Activated T-cell treated with anti-CD3 and anti-CD28 coated beads, Interleukin-2, amount 50 U/mL, for 4 hours (primary cell): ENCODE data around the gene CCNI2. TPM values are rescaled to one million over a fixed set of nuclear protein-coding genes. Genes with fewer than 3 reads are reported as not detected.

Experiments
- ATAC-seq, 2 donors: fragments of 200-7000 bp; cut with Tn5 transposase; one replicate each; pipeline ENCODE4 v1.10.0; 2021
- DNase-seq: peaks from one replicate; pipeline ENCODE4 v3.0.0-alpha.2; 2020
- H3K27me3 Mint-ChIP-seq: one replicate; pipeline ENCODE4 v1.8.0; 2021; ENCODE audit warnings: low read depth, mixed read lengths
- H3K36me3 Mint-ChIP-seq: one replicate; pipeline ENCODE4 v1.8.0; 2022; ENCODE audit warnings: mixed read lengths; ENCODE audit not compliant: insufficient read depth
- H3K4me1 Mint-ChIP-seq: one replicate; pipeline ENCODE4 v1.8.0; 2021; ENCODE audit warnings: low read depth, mixed read lengths
- H3K4me3 Mint-ChIP-seq: one replicate; pipeline ENCODE4 v1.8.0; 2021; ENCODE audit warnings: mild to moderate bottlenecking, moderate library complexity, mixed read lengths
- H3K9me3 Mint-ChIP-seq: one replicate; pipeline ENCODE4 v1.8.0; 2021; ENCODE audit warnings: mixed read lengths
- total RNA-seq, 3 donors: library from RNA; stranded (reverse); gene quantifications; one replicate each; pipeline ENCODE4 v1.2.1, GENCODE V29; 2021

The CCNI2 gene
- total RNA-seq, 3 donors from 2014 or later, result 5.2 to 7.7 (median 7.4) TPM

DNA sequence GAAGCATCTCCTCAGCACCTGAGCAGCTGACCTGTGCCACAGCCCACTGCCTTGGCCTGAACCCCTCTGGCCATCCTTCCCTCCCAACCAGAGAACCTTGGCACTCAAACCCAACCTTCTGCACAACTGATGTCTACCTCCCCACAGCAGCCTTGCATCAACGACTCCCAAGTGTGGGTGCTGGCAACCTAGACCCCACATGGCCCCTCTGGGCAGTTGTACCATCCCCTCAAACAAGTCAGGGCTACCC lies 19.5 kb downstream of the CCNI2 start:
- H3K27me3 Mint-ChIP-seq, result no peaks in the 10 kb centered on the region
- DNase-seq (no peak), ATAC-seq (no peak)
- no peaks in the 10 kb centered on the region for H3K9me3 Mint-ChIP-seq
- H3K36me3 Mint-ChIP-seq, result no peaks in the 10 kb centered on the region
- no peak overlapping the region for H3K4me3 Mint-ChIP-seq
- no peaks in the 10 kb centered on the region for H3K4me1 Mint-ChIP-seq

DNA sequence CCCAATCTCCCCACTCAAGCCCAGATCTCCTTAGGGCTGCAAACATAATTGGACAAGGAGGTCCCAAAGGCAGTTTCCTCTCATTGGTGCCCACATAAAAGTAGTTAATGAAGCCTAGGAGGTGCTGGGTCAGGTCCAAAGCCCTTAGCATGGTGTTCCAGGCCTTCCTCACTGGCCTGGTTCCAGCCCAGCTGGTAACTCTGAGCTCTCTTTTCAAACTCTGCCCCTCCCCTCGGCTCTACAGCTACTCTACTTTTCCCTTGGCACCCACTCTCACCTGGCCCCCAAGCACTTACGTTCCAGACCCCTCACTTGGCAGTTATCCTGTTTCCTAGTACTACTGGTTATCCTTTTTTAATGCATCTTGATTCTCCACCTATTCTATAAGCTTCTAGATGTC lies 19.9 kb downstream of the CCNI2 start:
- no peaks in the 10 kb centered on the region for H3K4me1 Mint-ChIP-seq
- H3K27me3 Mint-ChIP-seq, result no peaks in the 10 kb centered on the region
- H3K36me3 Mint-ChIP-seq, result no peaks in the 10 kb centered on the region
- no peak for DNase-seq
- no peaks in the 10 kb centered on the region for H3K9me3 Mint-ChIP-seq
- H3K4me3 Mint-ChIP-seq, result no peak overlapping the region
- no peak for ATAC-seq

DNA sequence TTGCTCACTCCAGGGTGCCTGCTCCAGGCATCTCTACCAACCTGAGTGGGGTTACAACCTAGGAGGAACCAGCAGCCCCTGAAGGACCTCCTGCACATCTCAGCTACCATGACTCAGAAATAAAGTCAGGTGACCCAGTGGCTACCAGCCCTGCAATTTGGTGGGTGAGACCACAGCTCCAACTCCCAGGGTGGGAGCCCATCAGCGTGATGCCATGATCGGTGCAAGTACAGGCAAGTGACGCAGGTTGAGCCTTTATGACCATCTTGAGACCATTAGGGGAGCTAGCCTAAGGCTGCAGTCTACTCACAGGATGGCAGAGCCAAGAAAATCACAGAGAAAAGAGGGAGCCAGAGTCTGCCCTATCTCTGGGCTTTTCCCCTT lies 21.3 kb downstream of the CCNI2 start:
- Mint-ChIP-seq H3K27me3 (no peaks in the 10 kb centered on the region), H3K4me1 (no peaks in the 10 kb centered on the region), H3K36me3 (no peaks in the 10 kb centered on the region), H3K9me3 (no peaks in the 10 kb centered on the region), H3K4me3 (no peak overlapping the region)
- no peak for ATAC-seq
- no peak for DNase-seq

DNA sequence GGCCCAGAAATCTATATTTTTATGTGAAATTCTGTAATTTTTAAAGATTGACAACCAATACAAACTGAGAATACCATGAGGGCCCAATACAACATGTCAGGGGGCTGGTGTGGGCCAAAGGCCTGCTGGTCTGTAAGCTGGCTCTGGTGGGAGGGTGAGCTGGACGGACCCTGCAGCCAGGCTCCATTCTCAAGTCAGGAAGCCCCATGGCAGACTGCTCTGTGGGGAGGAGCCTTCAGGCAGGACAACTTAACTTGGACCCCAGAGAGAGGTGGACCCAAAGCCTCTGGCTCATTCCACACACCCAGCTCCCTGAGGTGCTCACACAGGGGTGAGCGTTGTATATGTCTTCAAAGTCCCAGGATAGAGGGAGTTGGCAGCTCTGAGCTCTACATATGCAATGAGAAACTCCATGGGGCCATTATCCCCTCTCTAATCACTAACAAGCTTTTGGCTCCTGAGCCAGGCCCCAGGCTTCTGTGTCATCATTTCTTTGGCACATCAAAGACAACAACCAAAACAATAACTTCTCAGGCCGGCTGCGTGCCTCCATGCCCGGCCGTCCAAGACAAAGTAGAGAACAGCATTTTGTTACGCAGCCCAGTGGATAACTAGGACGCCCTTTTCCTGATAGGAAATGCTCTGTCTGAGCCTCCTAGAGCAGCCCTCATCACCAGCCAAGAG lies 23.4 kb downstream of the CCNI2 start:
- Mint-ChIP-seq H3K9me3 (no peaks in the 10 kb centered on the region), H3K4me3 (no peak overlapping the region), H3K36me3 (no peaks in the 10 kb centered on the region), H3K27me3 (no peaks in the 10 kb centered on the region), H3K4me1 (peaks cover 2% of the 10 kb centered on the region)
- ATAC-seq (no peak), DNase-seq (no peak)

DNA sequence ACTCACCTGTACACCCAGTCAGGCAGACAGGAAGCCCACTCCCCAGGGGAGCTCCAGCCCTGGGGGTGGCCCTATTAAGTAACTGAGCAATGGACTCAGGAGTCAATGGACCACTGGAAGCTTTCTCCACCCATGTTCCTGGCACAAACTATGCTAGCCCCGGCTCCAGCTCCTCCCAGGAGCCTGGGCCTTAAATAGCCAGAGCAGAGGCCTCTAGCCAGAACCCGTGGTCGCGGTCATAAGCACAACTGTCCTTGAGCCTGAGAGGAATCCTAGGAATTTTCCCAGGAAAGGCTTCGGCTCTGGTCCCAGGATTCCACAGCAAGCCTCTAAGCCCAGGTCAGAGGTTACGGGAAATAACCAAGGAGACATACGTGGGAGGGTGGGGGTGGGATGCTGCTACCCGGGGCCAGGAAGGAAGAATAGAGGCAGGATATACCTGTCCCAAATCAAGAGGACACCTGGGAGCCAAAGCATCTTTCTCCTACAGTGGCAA lies 24.3 kb downstream of the CCNI2 start:
- no peak for ATAC-seq
- no peaks in the 10 kb centered on the region for H3K9me3 Mint-ChIP-seq
- no peak overlapping the region for H3K4me3 Mint-ChIP-seq
- H3K4me1 Mint-ChIP-seq, result peaks cover 9% of the 10 kb centered on the region
- no peaks in the 10 kb centered on the region for H3K27me3 Mint-ChIP-seq
- no peak for DNase-seq
- no peaks in the 10 kb centered on the region for H3K36me3 Mint-ChIP-seq

DNA sequence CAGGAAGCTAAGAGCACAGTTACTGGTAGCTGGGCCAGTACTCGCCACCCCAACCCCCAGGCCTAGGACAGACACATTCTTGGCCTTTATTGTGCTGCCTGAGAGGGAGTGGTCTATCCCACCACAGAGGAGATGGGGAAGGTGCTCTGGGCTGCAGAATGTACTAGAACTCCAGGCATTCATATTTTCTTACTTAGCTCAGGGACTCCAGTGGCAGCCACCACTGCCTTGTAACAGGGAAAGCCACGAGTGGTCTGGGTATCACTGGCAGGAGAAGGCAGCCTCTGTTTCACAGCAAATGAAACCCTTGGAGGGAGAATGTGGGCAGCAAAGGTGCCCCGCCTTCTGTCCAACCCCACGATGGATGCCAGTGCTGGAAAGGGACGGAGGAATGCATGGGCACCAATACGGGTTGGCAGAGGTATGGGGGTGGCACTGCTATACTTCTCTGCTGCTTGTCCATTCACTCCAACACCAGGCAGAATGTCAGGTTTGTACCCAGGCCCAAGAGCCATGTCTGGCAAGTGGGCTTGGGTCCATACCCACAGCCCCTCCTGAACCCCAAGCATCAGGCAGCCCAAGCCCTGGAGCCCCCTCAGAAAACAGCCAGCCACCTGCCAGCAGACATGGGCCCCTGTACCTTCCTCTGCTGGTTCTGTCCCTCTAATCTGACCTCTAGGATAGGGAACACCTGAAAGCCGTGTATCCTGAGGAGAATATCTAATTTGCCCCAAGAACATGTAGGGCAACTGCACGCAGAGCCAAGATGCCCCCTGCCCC lies 25.3 kb downstream of the CCNI2 start:
- no peak overlapping the region for H3K4me3 Mint-ChIP-seq
- no peaks in the 10 kb centered on the region for H3K9me3 Mint-ChIP-seq
- no peaks in the 10 kb centered on the region for H3K36me3 Mint-ChIP-seq
- H3K4me1 Mint-ChIP-seq, result peaks cover 9% of the 10 kb centered on the region
- ATAC-seq, result no peak
- no peak for DNase-seq
- H3K27me3 Mint-ChIP-seq, result no peaks in the 10 kb centered on the region

DNA sequence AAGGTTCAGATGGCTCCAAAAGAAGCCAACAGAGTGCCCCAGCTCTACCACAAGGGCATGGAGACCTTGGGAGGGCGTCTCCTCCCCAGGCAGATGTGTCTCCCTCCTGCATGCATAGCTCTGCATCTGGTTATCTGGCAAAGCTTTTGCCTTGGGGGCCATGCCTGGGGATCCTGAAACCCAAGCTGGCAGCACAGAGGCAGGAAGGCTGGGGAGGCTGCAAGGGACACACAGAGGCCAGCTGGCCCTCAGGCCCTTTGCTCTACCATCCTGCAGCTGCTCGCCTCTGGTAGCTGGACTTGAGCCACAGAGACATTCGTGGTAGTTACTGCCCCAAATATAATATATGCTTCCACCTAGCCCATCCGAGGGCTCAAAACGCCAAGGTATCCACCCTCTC lies 25.9 kb downstream of the CCNI2 start:
- ATAC-seq, result no peak
- Mint-ChIP-seq H3K36me3 (no peaks in the 10 kb centered on the region), H3K4me3 (no peak overlapping the region), H3K4me1 (peaks cover 13% of the 10 kb centered on the region), H3K27me3 (peaks cover 1% of the 10 kb centered on the region), H3K9me3 (no peaks in the 10 kb centered on the region)
- DNase-seq, result no peak

DNA sequence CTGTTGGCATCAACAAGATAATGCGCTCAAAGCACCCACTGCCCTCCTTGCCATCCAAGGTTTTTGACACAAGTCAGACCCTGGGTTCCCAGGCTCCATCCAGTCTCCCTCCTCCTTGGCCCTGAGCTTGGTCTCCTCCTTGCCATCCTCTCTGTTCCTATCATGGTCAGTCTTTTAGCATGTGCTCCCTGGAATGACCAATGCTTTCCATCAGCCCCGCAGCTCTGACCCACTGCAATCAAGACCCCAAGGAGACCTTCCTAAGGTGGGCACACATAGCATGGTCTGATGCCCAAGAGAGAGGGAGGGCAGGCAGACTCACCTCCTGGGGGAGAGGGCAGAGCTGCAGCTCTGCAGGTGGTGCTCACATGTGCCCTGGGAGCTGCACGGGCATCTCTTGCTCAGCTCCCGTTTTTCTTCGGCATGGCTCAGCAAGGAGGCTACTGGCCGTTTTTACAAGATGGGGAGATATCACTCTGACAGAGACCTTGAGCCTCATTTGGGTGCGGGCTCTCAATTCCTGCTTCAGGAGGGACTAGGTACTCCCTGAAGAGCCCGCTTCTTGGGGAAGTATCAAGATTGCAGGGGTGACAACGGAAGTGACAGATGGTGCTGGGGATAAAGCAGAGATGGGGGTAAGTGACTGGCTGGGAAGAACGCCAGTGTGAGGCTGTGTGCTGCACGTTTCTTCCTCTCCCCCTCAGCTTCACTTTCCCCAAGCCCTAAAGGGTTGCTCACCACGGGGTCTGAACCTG lies 26.6 kb downstream of the CCNI2 start:
- DNase-seq (no peak), ATAC-seq (no peak)
- Mint-ChIP-seq H3K27me3 (peaks cover 5% of the 10 kb centered on the region), H3K36me3 (no peaks in the 10 kb centered on the region), H3K4me3 (no peak overlapping the region), H3K4me1 (peaks cover 17% of the 10 kb centered on the region), H3K9me3 (no peaks in the 10 kb centered on the region)

DNA sequence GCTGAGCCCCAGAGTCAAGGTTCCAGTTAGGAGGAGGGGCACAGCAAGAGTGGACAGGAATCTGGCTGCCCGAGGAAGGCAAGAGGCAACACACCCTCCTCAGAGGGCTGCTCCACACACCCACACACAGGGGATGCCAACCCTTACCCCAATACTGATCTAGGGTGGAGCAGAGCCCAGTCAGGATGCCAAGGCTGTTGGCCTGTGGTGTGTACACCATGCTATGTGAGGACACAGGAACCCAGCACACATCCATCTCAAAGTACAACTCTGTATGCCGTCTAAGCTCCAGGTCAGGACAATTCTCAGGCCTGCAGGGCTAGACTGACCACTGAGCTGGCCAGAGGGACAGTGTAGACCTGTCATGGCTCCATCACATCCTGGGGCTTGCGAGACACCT lies 27.2 kb downstream of the CCNI2 start:
- peaks cover 17% of the 10 kb centered on the region for H3K4me1 Mint-ChIP-seq
- H3K27me3 Mint-ChIP-seq, result peaks cover 5% of the 10 kb centered on the region

DNA sequence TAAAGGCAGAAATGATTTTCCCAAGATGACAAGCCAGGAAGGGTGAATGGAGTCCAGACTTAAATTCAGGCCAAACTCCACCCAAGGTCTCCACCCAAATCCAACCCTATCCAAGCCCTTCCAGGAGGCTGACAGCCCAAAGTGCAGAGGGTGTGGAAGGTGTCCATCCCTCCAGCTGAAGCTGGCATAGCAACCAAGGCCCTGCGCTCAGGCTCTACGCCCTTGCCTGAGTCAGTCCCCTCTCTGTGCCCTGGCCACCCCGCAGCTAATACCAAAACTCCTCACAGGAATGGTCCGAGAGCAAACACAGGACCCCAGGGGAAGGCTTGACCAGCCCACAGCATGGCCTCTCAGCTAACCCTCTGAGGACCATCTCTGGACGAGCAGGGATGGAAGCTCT lies 27.7 kb downstream of the CCNI2 start:
- ATAC-seq (no peak), DNase-seq (no peak)
- H3K27me3 Mint-ChIP-seq, result peaks cover 8% of the 10 kb centered on the region
- H3K4me1 Mint-ChIP-seq, result peaks cover 17% of the 10 kb centered on the region
- no peaks in the 10 kb centered on the region for H3K9me3 Mint-ChIP-seq
- no peak overlapping the region for H3K4me3 Mint-ChIP-seq
- H3K36me3 Mint-ChIP-seq, result no peaks in the 10 kb centered on the region

More for the DNA sequence above, 27.2 kb downstream of the CCNI2 start:
- no peak for DNase-seq
- Mint-ChIP-seq H3K36me3 (no peaks in the 10 kb centered on the region), H3K4me3 (no peak overlapping the region), H3K9me3 (no peaks in the 10 kb centered on the region)
- no peak for ATAC-seq

DNA sequence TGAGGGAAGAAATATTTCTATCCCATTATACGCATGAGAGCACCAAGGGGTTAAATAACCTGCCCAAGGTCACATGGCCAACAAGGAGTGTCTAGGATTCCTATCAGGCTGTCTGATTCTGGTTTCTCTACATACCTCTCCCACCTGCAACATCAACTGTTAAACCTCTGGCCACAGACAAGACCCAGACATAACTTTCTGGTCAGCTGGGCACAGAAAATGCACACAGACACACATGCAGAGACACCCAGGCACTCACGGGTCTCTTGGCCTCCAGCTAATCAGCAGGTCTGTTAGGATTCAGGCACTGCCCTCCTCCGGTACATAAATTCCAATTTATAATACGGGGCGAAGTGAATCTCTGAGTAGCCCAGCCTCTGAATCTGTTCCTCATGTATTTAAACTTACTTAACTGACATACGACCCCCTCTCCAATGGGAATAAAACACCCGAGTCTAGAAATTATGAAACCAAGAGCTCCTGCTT lies 28.3 kb downstream of the CCNI2 start:
- no peaks in the 10 kb centered on the region for H3K36me3 Mint-ChIP-seq
- H3K4me1 Mint-ChIP-seq, result peaks cover 19% of the 10 kb centered on the region
- H3K27me3 Mint-ChIP-seq, result peaks cover 9% of the 10 kb centered on the region
- ATAC-seq (no peak), DNase-seq (no peak)
- peak overlapping the region; percentile 57 for H3K4me3 Mint-ChIP-seq
- H3K9me3 Mint-ChIP-seq, result no peaks in the 10 kb centered on the region

DNA sequence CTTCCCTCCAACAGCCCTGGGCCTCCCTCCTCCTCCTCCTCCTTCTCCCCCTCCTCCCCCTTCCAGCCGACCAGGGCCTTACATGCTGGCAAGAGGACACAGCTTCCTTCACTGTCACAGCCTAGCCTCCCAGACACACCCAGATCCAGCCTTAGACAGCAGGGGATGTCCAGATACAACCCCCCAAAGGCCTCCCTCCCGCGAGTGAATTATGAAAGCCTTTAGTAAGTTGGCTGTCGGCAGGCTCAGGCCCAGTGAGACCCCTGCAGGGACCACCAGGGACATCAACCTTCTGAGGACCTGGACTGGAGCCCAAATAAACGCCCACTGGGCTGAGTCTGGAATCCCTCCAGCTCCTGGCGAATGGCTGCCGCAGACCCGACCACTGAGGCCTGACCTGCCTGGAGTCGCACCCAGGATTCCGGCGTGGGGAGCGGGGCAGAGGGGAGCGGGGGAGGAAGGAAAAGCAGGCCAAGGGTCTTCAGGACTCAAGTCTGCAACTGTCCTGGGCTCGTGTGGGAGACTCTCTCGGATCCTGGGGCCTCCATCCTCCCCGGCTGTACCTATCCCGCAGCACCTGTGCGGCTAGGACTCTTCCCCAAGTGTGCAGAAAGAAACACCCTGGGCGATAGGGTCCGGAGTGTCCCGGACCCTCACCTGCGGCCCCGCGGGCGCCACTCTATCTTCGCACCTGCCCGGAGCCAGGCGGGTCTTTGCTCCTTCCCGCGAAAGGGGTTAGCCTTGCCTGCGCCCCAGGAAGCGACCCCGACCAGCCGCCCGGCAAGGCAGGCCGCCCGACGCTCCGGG lies 29.1 kb downstream of the CCNI2 start:
- Mint-ChIP-seq H3K9me3 (no peaks in the 10 kb centered on the region), H3K4me1 (peaks cover 24% of the 10 kb centered on the region), H3K4me3 (peak overlapping the region; percentile 68), H3K36me3 (no peaks in the 10 kb centered on the region), H3K27me3 (peaks cover 9% of the 10 kb centered on the region)
- DNase-seq, result no peak
- ATAC-seq, result peak; percentile 14 to 27

DNA sequence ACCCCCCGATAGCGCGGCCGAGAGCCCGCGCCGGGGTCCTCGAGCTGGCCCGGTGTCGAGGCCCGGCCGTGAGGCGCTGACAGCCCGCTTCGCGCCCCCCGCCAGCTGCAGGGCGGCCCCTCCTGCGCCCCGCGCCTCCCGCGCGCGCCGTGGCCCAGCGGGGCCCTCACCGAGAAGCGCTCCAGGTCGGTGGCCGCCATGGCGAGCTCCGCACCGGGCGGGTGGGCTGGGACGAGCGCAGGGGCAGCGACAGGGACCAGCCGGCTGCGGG lies 29.6 kb downstream of the CCNI2 start:
- Mint-ChIP-seq H3K4me3 (no peak overlapping the region), H3K36me3 (no peaks in the 10 kb centered on the region), H3K9me3 (no peaks in the 10 kb centered on the region), H3K4me1 (peaks cover 24% of the 10 kb centered on the region), H3K27me3 (peaks cover 12% of the 10 kb centered on the region)
- ATAC-seq (peak in 1 of 2 donors; percentile 62), DNase-seq (no peak)
